OCI-LY7 (cell line): Measurements from ENCODE around the gene ANKRD66.

ENCODE experiments used
- CTCF ChIP-seq: fragments of 200-600 bp; sonication (generic); conservative IDR thresholded peaks from 2 replicates; pipeline ENCODE4 v1.5.1; 2014; ENCODE audit warnings: mild to moderate bottlenecking, antibody characterized with exemption, low read length, moderate library complexity, mixed read lengths
- EZH2phosphoT487 ChIP-seq: fragments of 200-600 bp; sonication (generic); IDR thresholded peaks from 2 replicates; pipeline ENCODE4 v1.6.1; 2018; ENCODE audit warnings: low read depth, borderline replicate concordance, mild to moderate bottlenecking, mixed run types, antibody characterized with exemption, low read length, moderate library complexity, mixed read lengths

- TF ChIP-seq CTCF, result no peak
- TF ChIP-seq EZH2phosphoT487, result no peak
These were observed 4.9 kb downstream of the ANKRD66 start for GRCh38 chr6:46751658-46752057.
